ENCODE measurements around the gene DCBLD1. TPM values are rescaled to one million over a fixed set of nuclear protein-coding genes. Genes with fewer than 3 reads are reported as not detected.

Gene DCBLD1
- total RNA-seq, 1 experiment from 2014 or later: 69.3 TPM

DNA sequence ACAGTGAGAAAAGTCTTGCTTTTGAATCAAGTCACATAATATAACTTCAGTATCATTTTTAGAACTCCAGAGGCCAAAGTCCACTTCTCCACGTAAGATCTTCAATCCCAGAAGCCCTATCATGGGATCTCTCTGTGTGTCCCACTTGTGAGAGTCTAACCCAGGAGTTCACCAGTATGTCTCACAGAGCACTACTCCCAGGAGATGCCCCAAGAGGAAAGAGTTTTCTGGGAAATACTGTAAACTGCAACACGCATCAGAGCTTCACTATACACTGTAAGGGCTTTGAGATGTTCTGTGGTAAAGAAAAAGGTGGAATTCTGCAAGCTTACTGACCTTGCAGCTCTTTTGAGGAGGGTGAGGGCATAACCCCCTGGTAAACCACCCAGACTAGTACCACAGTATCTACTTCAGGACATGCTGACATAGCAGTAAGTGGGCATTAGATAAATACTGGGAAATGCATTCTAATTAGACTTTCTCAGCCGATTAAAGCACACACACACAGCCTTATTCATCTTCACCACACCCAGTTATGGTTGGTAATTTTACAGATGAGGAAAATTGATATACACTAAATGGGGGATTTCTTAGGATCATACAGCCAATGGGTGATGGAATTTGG lies 12.3 kb downstream of the DCBLD1 start:
- ChIA-PET CTCF (no interaction called here), POLR2A (no interaction called here)
- Mint-ChIP-seq H3K9me3 (ENCODE audit: unreplicated experiment) (no peaks in the 10 kb centered on the region), H3K27ac (ENCODE audit: unreplicated experiment) (no peak overlapping the region), H3K36me3 (ENCODE audit: insufficient read depth, unreplicated experiment) (peaks cover 24% of the 10 kb centered on the region), H3K4me1 (ENCODE audit: low read depth, unreplicated experiment) (peaks cover 28% of the 10 kb centered on the region), H3K27me3 (ENCODE audit: insufficient read depth, unreplicated experiment) (no peaks in the 10 kb centered on the region), H3K4me3 (ENCODE audit: unreplicated experiment) (no peak overlapping the region)
- H3K9me3 ChIP-seq: no peaks in the 10 kb centered on the region
- TF ChIP-seq, protein P1, sequence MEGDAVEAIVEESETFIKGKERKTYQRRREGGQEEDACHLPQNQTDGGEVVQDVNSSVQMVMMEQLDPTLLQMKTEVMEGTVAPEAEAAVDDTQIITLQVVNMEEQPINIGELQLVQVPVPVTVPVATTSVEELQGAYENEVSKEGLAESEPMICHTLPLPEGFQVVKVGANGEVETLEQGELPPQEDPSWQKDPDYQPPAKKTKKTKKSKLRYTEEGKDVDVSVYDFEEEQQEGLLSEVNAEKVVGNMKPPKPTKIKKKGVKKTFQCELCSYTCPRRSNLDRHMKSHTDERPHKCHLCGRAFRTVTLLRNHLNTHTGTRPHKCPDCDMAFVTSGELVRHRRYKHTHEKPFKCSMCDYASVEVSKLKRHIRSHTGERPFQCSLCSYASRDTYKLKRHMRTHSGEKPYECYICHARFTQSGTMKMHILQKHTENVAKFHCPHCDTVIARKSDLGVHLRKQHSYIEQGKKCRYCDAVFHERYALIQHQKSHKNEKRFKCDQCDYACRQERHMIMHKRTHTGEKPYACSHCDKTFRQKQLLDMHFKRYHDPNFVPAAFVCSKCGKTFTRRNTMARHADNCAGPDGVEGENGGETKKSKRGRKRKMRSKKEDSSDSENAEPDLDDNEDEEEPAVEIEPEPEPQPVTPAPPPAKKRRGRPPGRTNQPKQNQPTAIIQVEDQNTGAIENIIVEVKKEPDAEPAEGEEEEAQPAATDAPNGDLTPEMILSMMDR (IDR thresholded peaks at IDR 0.05; ENCODE audit: insufficient read depth in 1 of 2, low read depth in 1 of 2, low read length in 1 of 2, severe bottlenecking in 1 of 2, unreplicated experiment in 1 of 2): no peak
- H3K27me3 ChIP-seq (replicated peaks; ENCODE audit: control insufficient read depth, insufficient read depth, low read length): no peaks in the 10 kb centered on the region
- H3K4me3 ChIP-seq (ENCODE audit: low read depth, low read length): no peak overlapping the region
- intact Hi-C loops (cut with micrococcal nuclease; ENCODE audit: unreplicated experiment): loop anchor here (1.0 kb wide), 1 partner anchor 12 kb away; no protein-coding TSS in a partner anchor
- peaks cover 27% of the 10 kb centered on the region for H3K4me1 ChIP-seq
- no peaks in the 10 kb centered on the region for H3K36me3 ChIP-seq (ENCODE audit: control insufficient read depth, insufficient read depth, low read length)
- DNase-seq: no peak
- BruUV-seq (replicated peaks): no TSS peak

DNA sequence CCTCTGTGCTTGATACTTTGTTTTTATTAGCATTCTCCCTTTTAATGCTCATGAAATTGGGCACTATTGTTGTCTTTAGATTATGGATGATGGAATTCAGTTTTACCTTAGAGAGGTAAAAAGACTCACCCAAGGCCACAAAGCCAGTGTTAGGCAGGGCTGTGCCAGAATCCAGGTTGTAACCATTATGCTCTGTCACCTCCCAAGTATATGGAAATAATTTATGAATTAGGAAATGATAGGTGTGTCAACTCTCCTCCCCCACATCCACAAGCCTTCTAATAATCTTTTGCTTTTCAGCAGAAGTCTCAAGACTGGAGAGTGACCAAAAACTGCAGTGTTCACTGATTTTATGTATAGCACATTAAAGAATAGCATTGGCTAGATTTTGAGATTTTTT lies 13.0 kb downstream of the DCBLD1 start:
- Mint-ChIP-seq H3K9me3 (ENCODE audit: unreplicated experiment) (no peaks in the 10 kb centered on the region), H3K27me3 (ENCODE audit: insufficient read depth, unreplicated experiment) (no peaks in the 10 kb centered on the region), H3K4me3 (ENCODE audit: unreplicated experiment) (no peak overlapping the region), H3K27ac (ENCODE audit: unreplicated experiment) (no peak overlapping the region), H3K36me3 (ENCODE audit: insufficient read depth, unreplicated experiment) (peaks cover 24% of the 10 kb centered on the region), H3K4me1 (ENCODE audit: low read depth, unreplicated experiment) (peaks cover 28% of the 10 kb centered on the region)
- CTCF ChIA-PET: no interaction called here
- TF ChIP-seq, protein P1 (IDR thresholded peaks at IDR 0.05; ENCODE audit: insufficient read depth in 1 of 2, low read depth in 1 of 2, low read length in 1 of 2, severe bottlenecking in 1 of 2, unreplicated experiment in 1 of 2): no peak
- H3K9me3 ChIP-seq: no peaks in the 10 kb centered on the region
- no peaks in the 10 kb centered on the region for H3K27me3 ChIP-seq (replicated peaks; ENCODE audit: control insufficient read depth, insufficient read depth, low read length)
- intact Hi-C loops (cut with micrococcal nuclease; ENCODE audit: unreplicated experiment): no loop called here
- DNase-seq: no peak
- no peak overlapping the region for H3K4me3 ChIP-seq (ENCODE audit: low read depth, low read length)
- BruUV-seq (replicated peaks): no TSS peak
- H3K36me3 ChIP-seq (ENCODE audit: control insufficient read depth, insufficient read depth, low read length): no peaks in the 10 kb centered on the region
- H3K4me1 ChIP-seq: peaks cover 27% of the 10 kb centered on the region
- POLR2A ChIA-PET: no interaction called here

DNA sequence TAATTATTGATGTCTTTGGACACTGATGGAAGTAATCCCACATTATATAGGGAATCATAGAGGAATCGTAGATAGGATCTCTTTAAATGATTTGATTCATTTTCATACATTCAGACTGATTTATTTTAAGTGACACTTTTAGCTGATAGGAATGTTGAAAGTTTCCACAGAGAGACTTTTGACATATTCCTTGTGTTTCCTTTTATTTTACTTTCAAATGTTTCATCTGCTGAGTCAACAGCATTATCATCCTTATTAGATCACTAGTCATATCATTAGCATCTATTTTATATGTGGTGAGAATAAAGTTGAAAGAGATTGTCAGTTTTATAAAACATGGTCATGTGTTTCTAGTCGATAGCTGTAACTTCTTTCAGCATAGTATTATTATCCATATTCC lies 13.4 kb downstream of the DCBLD1 start:
- no peaks in the 10 kb centered on the region for H3K9me3 ChIP-seq
- ChIA-PET POLR2A (no interaction called here), CTCF (no interaction called here)
- H3K36me3 Mint-ChIP-seq (ENCODE audit: insufficient read depth, unreplicated experiment): peaks cover 24% of the 10 kb centered on the region
- peaks cover 27% of the 10 kb centered on the region for H3K4me1 ChIP-seq
- no peaks in the 10 kb centered on the region for H3K36me3 ChIP-seq (ENCODE audit: control insufficient read depth, insufficient read depth, low read length)
- no peak overlapping the region for H3K4me3 Mint-ChIP-seq (ENCODE audit: unreplicated experiment)
- TF ChIP-seq, protein P1 (IDR thresholded peaks at IDR 0.05; ENCODE audit: insufficient read depth in 1 of 2, low read depth in 1 of 2, low read length in 1 of 2, severe bottlenecking in 1 of 2, unreplicated experiment in 1 of 2): no peak
- H3K4me3 ChIP-seq (ENCODE audit: low read depth, low read length): no peak overlapping the region
- H3K27me3 Mint-ChIP-seq (ENCODE audit: insufficient read depth, unreplicated experiment): no peaks in the 10 kb centered on the region
- peaks cover 28% of the 10 kb centered on the region for H3K4me1 Mint-ChIP-seq (ENCODE audit: low read depth, unreplicated experiment)
- intact Hi-C loops (cut with micrococcal nuclease; ENCODE audit: unreplicated experiment): no loop called here
- no peak for DNase-seq
- no peaks in the 10 kb centered on the region for H3K9me3 Mint-ChIP-seq (ENCODE audit: unreplicated experiment)
- no peaks in the 10 kb centered on the region for H3K27me3 ChIP-seq (replicated peaks; ENCODE audit: control insufficient read depth, insufficient read depth, low read length)
- BruUV-seq (replicated peaks): no TSS peak
- H3K27ac Mint-ChIP-seq (ENCODE audit: unreplicated experiment): no peak overlapping the region

All from Caco-2 (cell line).